Retinal pigment epithelial cell (primary cell): ENCODE measurements around the gene SLC39A7.

Source experiments
- DNase-seq: peaks from one replicate; pipeline ENCODE4 v3.0.0-alpha.2; 2010; ENCODE audit warnings: low read depth
- H3K4me3 ChIP-seq: 2 replicates; pipeline ENCODE4 v1.5.1; 2011; ENCODE audit warnings: mild to moderate bottlenecking, low read length, control low read depth, moderate library complexity
- TF ChIP-seq, protein P1 (sequence below): conservative IDR thresholded peaks from 2 replicates; pipeline ENCODE4 v1.5.1; 2011; ENCODE audit warnings: low read depth, low read length, control low read depth, inconsistent platforms

The SLC39A7 gene

DNA sequence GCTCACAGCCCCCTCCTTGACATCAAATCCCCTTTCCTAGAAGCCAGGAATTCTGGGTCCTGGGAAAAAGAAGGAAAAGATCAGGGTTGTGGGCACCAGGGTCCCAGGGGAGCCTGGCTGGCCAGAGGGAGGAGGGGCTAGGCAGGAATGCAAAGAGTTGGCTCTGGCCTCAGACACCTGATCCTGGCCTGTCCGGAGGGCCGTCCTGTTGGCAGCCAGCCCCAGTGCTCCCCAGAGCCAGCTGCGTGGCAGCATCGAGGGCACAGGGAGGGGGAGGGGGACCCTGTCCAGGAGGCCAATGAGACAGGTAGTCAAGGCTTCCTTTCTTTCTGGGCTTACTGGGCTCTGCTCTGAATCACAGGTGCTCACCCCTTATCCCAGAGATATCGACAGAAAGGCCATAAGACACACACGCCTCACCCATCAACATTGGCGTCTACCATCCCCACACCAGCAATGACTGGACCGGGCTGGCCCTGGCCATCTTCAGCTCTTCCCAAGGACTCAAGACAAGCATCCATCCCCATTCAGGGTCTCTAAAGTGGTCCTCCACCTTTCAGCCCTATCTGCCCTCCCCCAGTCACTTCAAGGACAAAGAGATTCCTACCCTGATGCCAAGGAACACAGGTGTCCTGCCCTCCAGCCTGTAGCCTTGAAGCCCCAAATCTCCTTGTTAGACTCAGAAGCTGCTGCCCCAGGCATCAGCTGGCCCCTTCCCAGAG is 9.1 kb upstream of the SLC39A7 start:
- no peak overlapping the region for H3K4me3 ChIP-seq
- no peak for DNase-seq
- TF ChIP-seq, protein P1, sequence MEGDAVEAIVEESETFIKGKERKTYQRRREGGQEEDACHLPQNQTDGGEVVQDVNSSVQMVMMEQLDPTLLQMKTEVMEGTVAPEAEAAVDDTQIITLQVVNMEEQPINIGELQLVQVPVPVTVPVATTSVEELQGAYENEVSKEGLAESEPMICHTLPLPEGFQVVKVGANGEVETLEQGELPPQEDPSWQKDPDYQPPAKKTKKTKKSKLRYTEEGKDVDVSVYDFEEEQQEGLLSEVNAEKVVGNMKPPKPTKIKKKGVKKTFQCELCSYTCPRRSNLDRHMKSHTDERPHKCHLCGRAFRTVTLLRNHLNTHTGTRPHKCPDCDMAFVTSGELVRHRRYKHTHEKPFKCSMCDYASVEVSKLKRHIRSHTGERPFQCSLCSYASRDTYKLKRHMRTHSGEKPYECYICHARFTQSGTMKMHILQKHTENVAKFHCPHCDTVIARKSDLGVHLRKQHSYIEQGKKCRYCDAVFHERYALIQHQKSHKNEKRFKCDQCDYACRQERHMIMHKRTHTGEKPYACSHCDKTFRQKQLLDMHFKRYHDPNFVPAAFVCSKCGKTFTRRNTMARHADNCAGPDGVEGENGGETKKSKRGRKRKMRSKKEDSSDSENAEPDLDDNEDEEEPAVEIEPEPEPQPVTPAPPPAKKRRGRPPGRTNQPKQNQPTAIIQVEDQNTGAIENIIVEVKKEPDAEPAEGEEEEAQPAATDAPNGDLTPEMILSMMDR: no peak

DNA sequence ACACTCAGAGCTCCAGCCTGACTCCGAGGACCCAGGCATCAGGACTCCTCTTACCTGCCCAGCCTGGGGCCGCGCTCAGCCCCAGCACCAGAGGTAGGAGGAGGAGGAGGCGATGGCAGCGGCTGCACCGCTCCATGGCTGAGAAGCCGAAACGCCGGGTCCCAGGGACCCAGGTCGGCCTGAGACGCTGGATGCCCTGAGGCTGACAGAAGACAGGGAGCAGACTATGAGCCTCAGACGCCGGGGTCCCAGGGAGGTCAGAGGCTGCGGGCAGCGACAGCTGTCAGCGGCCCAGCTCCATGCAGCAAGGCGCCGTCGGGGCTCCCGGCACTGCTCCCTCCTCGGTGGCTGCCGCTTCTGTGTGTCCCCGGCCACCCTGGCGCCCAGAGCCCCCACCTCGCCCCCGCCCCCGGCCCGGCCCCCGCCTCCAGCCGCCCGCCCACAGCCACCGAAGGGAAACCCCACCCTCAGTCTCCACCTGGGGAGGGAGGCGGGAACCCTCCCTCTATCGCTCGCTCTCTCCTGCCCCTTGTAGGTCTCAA is 8.5 kb upstream of the SLC39A7 start, which contains the start of gene COL11A2:
Gene COL11A2 (minus strand): TSS at position 363 of the 542 bp plus-strand sequence. CDS start 227 bp downstream, at position 136.
- H3K4me3 ChIP-seq: peak within 1 kb of the TSS; percentile 47
- DNase-seq: no peak
- TF ChIP-seq, protein P1: no peak

DNA sequence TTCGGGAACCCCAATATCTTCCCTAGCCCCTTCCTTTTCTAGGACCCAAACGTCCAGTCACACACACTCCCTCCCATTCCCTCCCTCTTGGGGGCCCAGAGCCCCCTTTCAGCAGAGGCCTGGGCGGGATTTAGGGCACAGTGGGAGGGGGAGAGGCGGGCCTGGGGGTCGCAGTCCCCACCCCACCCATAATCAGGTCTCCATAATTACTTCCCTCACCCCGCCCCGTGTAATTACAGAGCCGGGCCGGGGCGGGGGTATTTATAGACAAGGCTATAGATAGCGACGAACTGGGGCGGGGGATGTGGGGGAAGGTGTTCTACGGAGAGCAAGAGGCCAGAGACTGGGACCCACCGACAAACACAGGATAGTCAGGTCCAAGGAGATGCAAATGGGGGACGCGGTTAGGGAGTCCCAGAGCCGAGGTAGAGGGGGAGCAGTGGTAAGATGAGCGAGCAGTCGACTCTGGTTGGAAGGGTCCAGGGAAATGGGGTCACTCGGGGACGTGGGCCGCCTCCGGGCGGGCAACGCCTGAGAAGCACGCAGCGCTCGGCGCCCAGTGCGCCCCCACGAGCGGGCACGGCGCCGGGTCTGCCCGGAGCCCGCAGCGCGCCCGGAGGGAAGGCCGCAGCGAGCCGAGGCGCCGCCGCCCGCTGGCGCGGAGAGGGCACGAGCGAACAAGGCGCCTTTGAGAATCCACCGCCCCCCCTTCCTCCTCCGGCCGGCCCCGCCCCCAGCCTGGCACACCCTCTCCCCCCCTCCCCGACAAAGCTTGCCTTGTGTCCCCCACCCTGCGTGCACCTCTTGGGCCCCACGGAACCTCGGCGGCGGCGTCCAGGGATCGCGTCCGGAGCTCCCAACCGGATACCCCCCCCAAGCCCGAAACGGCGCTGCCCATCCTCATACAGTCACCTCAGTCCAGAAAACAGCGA is 7.7 kb upstream of the SLC39A7 start:
- H3K4me3 ChIP-seq: peak overlapping the region; percentile 47
- no peak for DNase-seq
- TF ChIP-seq, protein P1: no peak

- H3K4me3 ChIP-seq: no peak overlapping the region
- TF ChIP-seq, protein P1: no peak
- DNase-seq: no peak
Measured at GRCh38 chr6:33193619-33194018, 7.0 kb upstream of the SLC39A7 start.

DNA sequence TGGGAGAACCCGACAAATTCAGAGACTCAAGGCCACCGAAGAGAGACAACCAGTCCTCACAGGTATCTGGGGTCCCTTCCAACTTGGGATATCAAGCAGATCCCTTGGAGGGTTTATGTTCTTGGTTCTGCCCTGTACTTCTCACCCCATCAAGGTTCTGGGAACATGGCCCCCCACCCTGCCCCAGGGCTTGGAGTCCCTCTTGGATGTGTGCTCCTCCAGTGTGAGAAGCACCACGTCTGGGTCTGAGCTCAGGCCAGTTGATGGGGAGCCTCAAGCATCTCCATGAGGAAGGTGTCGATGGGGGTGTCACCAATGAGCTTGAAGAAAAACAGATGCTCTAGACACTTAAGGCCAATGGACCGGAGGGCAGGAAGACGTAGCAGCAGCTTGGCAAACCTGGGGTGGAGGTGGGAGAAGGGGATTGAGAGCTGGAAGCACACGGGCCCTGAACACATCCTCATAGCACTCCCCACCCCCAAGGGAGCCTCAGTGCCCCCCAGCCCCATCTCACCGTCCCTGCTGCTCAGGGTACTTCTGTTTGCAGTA is 6.2 kb upstream of the SLC39A7 start:
- DNase-seq: no peak
- H3K4me3 ChIP-seq: no peak overlapping the region
- TF ChIP-seq, protein P1: no peak

- no peak for DNase-seq
Measured at GRCh38 chr6:33195304-33196165, 5.1 kb upstream of the SLC39A7 start.

More at GRCh38 chr6:33195304-33196165, 5.1 kb upstream of the SLC39A7 start:
- TF ChIP-seq, protein P1: no peak
- H3K4me3 ChIP-seq: no peak overlapping the region
